Progenitor cell of endocrine pancreas (in vitro differentiated cells): ENCODE measurements around the gene COX7A2. TPM values are rescaled to one million over a fixed set of nuclear protein-coding genes. Genes with fewer than 3 reads are reported as not detected.

Source experiments
- DNase-seq: peaks from one replicate; pipeline ENCODE4 v3.0.0; 2021; ENCODE audit warnings: low spot score; ENCODE audit not compliant: unreplicated experiment
- H3K27ac Mint-ChIP-seq: 2 replicates; pipeline ENCODE4 v1.8.0; 2021; ENCODE audit warnings: mild to moderate bottlenecking, moderate library complexity, mixed read lengths
- H3K27me3 Mint-ChIP-seq: 2 replicates; pipeline ENCODE4 v1.8.0; 2021; ENCODE audit warnings: mixed read lengths
- H3K36me3 Mint-ChIP-seq: 2 replicates; pipeline ENCODE4 v1.8.0; 2022; ENCODE audit warnings: mixed read lengths; ENCODE audit not compliant: insufficient read depth
- H3K4me1 Mint-ChIP-seq: 2 replicates; pipeline ENCODE4 v1.8.0; 2021; ENCODE audit warnings: low read depth, mixed read lengths
- H3K4me3 Mint-ChIP-seq: 2 replicates; pipeline ENCODE4 v1.8.0; 2021; ENCODE audit warnings: low read depth, mild to moderate bottlenecking, moderate library complexity, mixed read lengths
- H3K9me3 Mint-ChIP-seq: 2 replicates; pipeline ENCODE4 v1.8.0; 2021; ENCODE audit warnings: low read depth, mixed read lengths
- CTCF ChIP-seq: fragments of 200-600 bp; sonication (generic); IDR thresholded peaks from one replicate; pipeline ENCODE4 v1.5.0; 2021; ENCODE audit warnings: antibody characterized with exemption, mild to moderate bottlenecking; ENCODE audit not compliant: unreplicated experiment
- total RNA-seq: library from RNA; stranded (reverse); gene quantifications from 2 replicates; pipeline ENCODE4 v1.2.1, GENCODE V29; 2021

The COX7A2 gene
- total RNA-seq, 1 donor from 2014 or later = 311 TPM

- no peak for DNase-seq
- no peak overlapping the region for H3K27ac Mint-ChIP-seq
- no peak for TF ChIP-seq CTCF
- H3K4me1 Mint-ChIP-seq = peaks cover 21% of the 10 kb centered on the region
- H3K4me3 Mint-ChIP-seq = no peak overlapping the region
- H3K36me3 Mint-ChIP-seq = peaks cover 29% of the 10 kb centered on the region
- H3K27me3 Mint-ChIP-seq = no peaks in the 10 kb centered on the region
- peaks cover 5% of the 10 kb centered on the region for H3K9me3 Mint-ChIP-seq
Measured at GRCh38 chr6:75268988-75269354, 25.4 kb upstream of the COX7A2 start.

- H3K4me3 Mint-ChIP-seq = no peak overlapping the region
- H3K9me3 Mint-ChIP-seq = peaks cover 5% of the 10 kb centered on the region
- DNase-seq = no peak
- no peaks in the 10 kb centered on the region for H3K27me3 Mint-ChIP-seq
- peak overlapping the region; percentile 86 for H3K27ac Mint-ChIP-seq
- H3K4me1 Mint-ChIP-seq = peaks cover 21% of the 10 kb centered on the region
- no peak for TF ChIP-seq CTCF
- H3K36me3 Mint-ChIP-seq = peaks cover 25% of the 10 kb centered on the region
Measured at GRCh38 chr6:75268121-75268987, 24.8 kb upstream of the COX7A2 start.

GRCh38 chr6:75267461-75267860 is 23.9 kb upstream of the COX7A2 start:
- DNase-seq = no peak
- H3K4me3 Mint-ChIP-seq = no peak overlapping the region
- no peaks in the 10 kb centered on the region for H3K27me3 Mint-ChIP-seq
- no peak overlapping the region for H3K27ac Mint-ChIP-seq
- peaks cover 21% of the 10 kb centered on the region for H3K36me3 Mint-ChIP-seq
- TF ChIP-seq CTCF = no peak
- H3K9me3 Mint-ChIP-seq = peaks cover 2% of the 10 kb centered on the region
- peaks cover 21% of the 10 kb centered on the region for H3K4me1 Mint-ChIP-seq

GRCh38 chr6:75266716-75267291 is 23.2 kb upstream of the COX7A2 start:
- Mint-ChIP-seq H3K36me3 (peaks cover 16% of the 10 kb centered on the region), H3K4me3 (no peak overlapping the region), H3K9me3 (no peaks in the 10 kb centered on the region), H3K27me3 (no peaks in the 10 kb centered on the region), H3K27ac (no peak overlapping the region), H3K4me1 (peaks cover 21% of the 10 kb centered on the region)
- no peak for DNase-seq
- TF ChIP-seq CTCF = peak; percentile 94

- no peak overlapping the region for H3K27ac Mint-ChIP-seq
- no peak for TF ChIP-seq CTCF
- no peak overlapping the region for H3K4me3 Mint-ChIP-seq
- H3K4me1 Mint-ChIP-seq = peaks cover 12% of the 10 kb centered on the region
- H3K36me3 Mint-ChIP-seq = peaks cover 10% of the 10 kb centered on the region
- DNase-seq = no peak
- H3K27me3 Mint-ChIP-seq = no peaks in the 10 kb centered on the region
- no peaks in the 10 kb centered on the region for H3K9me3 Mint-ChIP-seq
Measured at GRCh38 chr6:75263401-75263750, 19.8 kb upstream of the COX7A2 start.
